Vagina (tissue), 2 donors: ENCODE results near the gene DOK5.

Source experiments
- CTCF ChIP-seq, 3 experiments: fragments of 450-650 bp in 2 of 3; fragments of 200-600 bp in 1 of 3; sonication (generic) in 1 of 3; IDR thresholded peaks; one replicate each; pipeline ENCODE4 v1.5.1; 2017 to 2019; ENCODE audit warnings: antibody characterized with exemption in 3 of 3, mild to moderate bottlenecking in 2 of 3, moderate library complexity in 2 of 3
- POLR2A ChIP-seq, 2 donors: fragments of 450-650 bp; IDR thresholded peaks; one replicate each; pipeline ENCODE4 v1.6.1; 2017; ENCODE audit warnings: antibody characterized with exemption in 2 of 2, mild to moderate bottlenecking in 2 of 2, moderate library complexity in 2 of 2
- POLR2AphosphoS5 ChIP-seq, 2 donors: sonication (generic); formaldehyde crosslinking; IDR thresholded peaks; one replicate each; pipeline ENCODE4 v1.9.0; 2017; ENCODE audit warnings: antibody characterized with exemption in 2 of 2, mild to moderate bottlenecking in 2 of 2, low read depth in 1 of 2; ENCODE audit not compliant: insufficient read depth in 1 of 2

- no peak for TF ChIP-seq CTCF (IDR thresholded peaks at IDR 0.05)
- TF ChIP-seq POLR2A (IDR thresholded peaks at IDR 0.05): no peak
- no peak for TF ChIP-seq POLR2AphosphoS5 (IDR thresholded peaks at IDR 0.05; ENCODE audit: insufficient read depth in 1 of 2, low read depth in 1 of 2)
Observed at GRCh38 chr20:54454982-54455381, 20.4 kb upstream of the DOK5 start.
